Liver (tissue), 9 donors: ENCODE measurements around the gene TMEM245. TPM values are rescaled to one million over a fixed set of nuclear protein-coding genes. Genes with fewer than 3 reads are reported as not detected.

Experiments
- DNase-seq: peaks from one replicate; pipeline ENCODE4 v3.0.0-alpha.2; 2017; ENCODE audit warnings: low spot score
- H3K27ac ChIP-seq, 2 donors: one replicate each; pipeline ENCODE4 v1.7.0; 2013; ENCODE audit warnings: inconsistent platforms in 2 of 2, low read length in 2 of 2, control low read depth in 1 of 2, low read depth in 1 of 2, mild to moderate bottlenecking in 1 of 2
- H3K27me3 ChIP-seq, 4 donors: one replicate each; pipeline versions ENCODE4 v1.6.1 to v1.7.0; 2013; ENCODE audit warnings: low read length in 3 of 4, inconsistent platforms in 1 of 4, mild to moderate bottlenecking in 1 of 4, moderate library complexity in 1 of 4; ENCODE audit not compliant: control insufficient read depth in 4 of 4, insufficient read depth in 4 of 4
- H3K36me3 ChIP-seq, 4 donors: one replicate each; pipeline versions ENCODE4 v1.6.1 to v1.7.0; 2013; ENCODE audit warnings: low read length in 3 of 4, mild to moderate bottlenecking in 3 of 4, low read depth in 1 of 4, moderate library complexity in 1 of 4; ENCODE audit not compliant: control insufficient read depth in 4 of 4, insufficient read depth in 3 of 4
- H3K4me1 ChIP-seq, 4 donors: one replicate each; pipeline versions ENCODE4 v1.6.1 to v1.7.0; 2013; ENCODE audit warnings: low read length in 3 of 4, mild to moderate bottlenecking in 3 of 4, moderate library complexity in 1 of 4; ENCODE audit not compliant: control insufficient read depth in 4 of 4, insufficient read depth in 4 of 4
- H3K4me3 ChIP-seq, 3 donors: one replicate each; pipeline versions ENCODE4 v1.6.1 to v1.7.0; 2013; ENCODE audit warnings: low read length in 3 of 3, control low read depth in 1 of 3, low read depth in 1 of 3, mild to moderate bottlenecking in 1 of 3
- H3K9ac ChIP-seq, 2 donors: one replicate each; pipeline ENCODE4 v1.7.0; 2013; ENCODE audit warnings: low read length in 2 of 2, mild to moderate bottlenecking in 2 of 2, moderate library complexity in 2 of 2, control low read depth in 1 of 2, low read depth in 1 of 2
- H3K9me3 ChIP-seq, 4 donors: one replicate each; pipeline versions ENCODE4 v1.6.1 to v1.7.0; 2013; ENCODE audit warnings: low read length in 3 of 4; ENCODE audit not compliant: control insufficient read depth in 4 of 4
- ATF3 ChIP-seq: IDR thresholded peaks from 2 replicates; pipeline ENCODE4 v1.6.1; 2016; ENCODE audit warnings: antibody characterized with exemption
- CTCF ChIP-seq: fragments of 150-350 bp; IDR thresholded peaks from 2 replicates; pipeline ENCODE4 v1.5.1; 2017; ENCODE audit warnings: improper control_type of control experiment, low read depth, low read length; ENCODE audit not compliant: missing input control
- EGR1 ChIP-seq, 2 donors: IDR thresholded peaks; 2 replicates each; pipeline ENCODE4 v1.6.1; 2016 to 2018; ENCODE audit warnings: antibody characterized with exemption in 2 of 2, low read depth in 2 of 2
- FOXA1 ChIP-seq: IDR thresholded peaks from 2 replicates; pipeline ENCODE4 v1.6.1; 2016; ENCODE audit warnings: antibody characterized with exemption
- FOXA2 ChIP-seq: IDR thresholded peaks from 2 replicates; pipeline ENCODE4 v1.6.1; 2016; ENCODE audit warnings: antibody characterized with exemption
- GABPA ChIP-seq, 2 donors: IDR thresholded peaks in 1 of 2; conservative IDR thresholded peaks in 1 of 2; 2 replicates each; pipeline ENCODE4 v1.6.1; 2016; ENCODE audit warnings: antibody characterized with exemption in 2 of 2, mild to moderate bottlenecking in 1 of 2, moderate library complexity in 1 of 2
- HNF4A ChIP-seq, 2 donors: conservative IDR thresholded peaks; 2 replicates each; pipeline ENCODE4 v1.6.1; 2016; ENCODE audit warnings: antibody characterized with exemption in 2 of 2, mild to moderate bottlenecking in 2 of 2
- HNF4G ChIP-seq: IDR thresholded peaks from 2 replicates; pipeline ENCODE4 v1.6.1; 2016; ENCODE audit warnings: antibody characterized with exemption
- JUND ChIP-seq, 2 donors: IDR thresholded peaks; 2 replicates each; pipeline ENCODE4 v1.6.1; 2016; ENCODE audit warnings: antibody characterized with exemption in 2 of 2
- MAX ChIP-seq: IDR thresholded peaks from 2 replicates; pipeline ENCODE4 v1.6.1; 2016; ENCODE audit warnings: antibody characterized with exemption
- NR2F2 ChIP-seq: IDR thresholded peaks from 2 replicates; pipeline ENCODE4 v1.6.1; 2016; ENCODE audit warnings: antibody characterized with exemption
- RAD21 ChIP-seq, 2 donors: IDR thresholded peaks; 2 replicates each; pipeline ENCODE4 v1.6.1; 2016; ENCODE audit warnings: antibody characterized with exemption in 2 of 2, mild to moderate bottlenecking in 2 of 2
- REST ChIP-seq: IDR thresholded peaks from 2 replicates; pipeline ENCODE4 v1.6.1; 2016; ENCODE audit warnings: antibody characterized with exemption, mild to moderate bottlenecking
- RXRA ChIP-seq, 2 donors: IDR thresholded peaks; 2 replicates each; pipeline ENCODE4 v1.6.1; 2017 to 2018; ENCODE audit warnings: antibody characterized with exemption in 2 of 2, mild to moderate bottlenecking in 1 of 2
- SP1 ChIP-seq: IDR thresholded peaks from 2 replicates; pipeline ENCODE4 v1.6.1; 2018; ENCODE audit warnings: antibody characterized with exemption, mild to moderate bottlenecking
- TAF1 ChIP-seq: conservative IDR thresholded peaks from 2 replicates; pipeline ENCODE4 v1.6.1; 2016; ENCODE audit warnings: antibody characterized with exemption, mild to moderate bottlenecking
- YY1 ChIP-seq: IDR thresholded peaks from 2 replicates; pipeline ENCODE4 v1.6.1; 2016; ENCODE audit warnings: antibody characterized with exemption, mild to moderate bottlenecking
- WGBS: extraction: QIAGEN DNeasy Blood & Tissue Kit; methylation state at CpG from one replicate; pipeline ENCODE4 v1.1.7; 2013; 5-methylcytosine and 5-hydroxymethylcytosine counted together
- polyA plus RNA-seq, 2 donors: library from polyadenylated mRNA; stranded (reverse) in 1 of 2; unstranded in 1 of 2; fragments of 200-250 nt in 1 of 2; fragments of >200 nt in 1 of 2; fragmentation: Nextera tagmentation in 1 of 2; extraction: Ambion mirVana in 1 of 2; gene quantifications; one replicate each; pipeline versions ENCODE4 v1.2.1 to v1.2.3, GENCODE V29; 2013 to 2015
- total RNA-seq, 2 donors: library from RNA; depleted of rRNA; stranded (reverse); fragments of >200 nt; gene quantifications; one replicate each; pipeline ENCODE4 v1.2.3, GENCODE V29; 2014
- TF ChIP-seq, protein P1 (sequence below): IDR thresholded peaks from 2 replicates; pipeline ENCODE4 v1.6.1; 2016; ENCODE audit warnings: antibody characterized with exemption
- donor health status: healthy.
- donor health status: healthy.
- donor health status: healthy.
- donor health status: healthy.
- donor health status: healthy.

TMEM245 gene
- total and polyA plus RNA-seq, 4 donors: 13.7 to 75.3 (median 31.2) TPM

DNA sequence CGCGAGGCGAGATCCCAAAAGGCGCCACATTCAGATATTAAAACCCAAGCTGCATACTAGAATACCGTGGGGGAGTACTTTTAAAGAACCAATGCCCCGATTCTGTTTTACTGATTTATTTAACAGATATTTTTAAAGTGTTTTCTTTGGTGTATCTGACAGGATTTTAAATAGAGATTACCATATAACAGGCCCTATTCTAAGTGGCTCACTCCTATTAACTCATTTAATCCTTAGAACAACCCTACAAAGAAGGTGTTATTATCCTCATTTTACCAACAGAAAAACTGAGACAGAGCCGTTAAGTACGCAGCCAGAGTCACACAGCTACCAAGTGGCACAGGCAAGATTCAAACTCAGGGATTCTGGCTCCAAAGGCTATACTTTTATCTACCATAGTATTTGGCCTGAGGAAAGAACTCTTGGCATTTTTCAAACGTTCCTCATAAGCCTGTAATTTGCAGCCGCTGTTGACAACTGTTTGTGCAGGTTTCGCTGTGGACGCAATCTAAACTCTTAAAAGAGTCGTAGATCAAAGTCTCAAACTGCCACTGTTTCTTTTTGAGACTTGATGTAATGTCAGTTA, 550 bp upstream of the TMEM245 start:
- Histone ChIP-seq H3K4me1 (peaks cover 10 to 36% (median 31%) of the 10 kb centered on the region in 4 donors), H3K36me3 (no peaks in the 10 kb centered on the region), H3K27ac (no peak overlapping the region), H3K27me3 (no peaks in the 10 kb centered on the region), H3K4me3 (no peak overlapping the region), H3K9me3 (no peaks in the 10 kb centered on the region), H3K9ac (peak overlapping the region in 1 of 2 donors; percentile 50)
- WGBS: 34% methylated on average over 13 of the region's 13 CpGs
- no peak for DNase-seq
- TF ChIP-seq NR2F2 (no peak), HNF4G (no peak), MAX (peak; percentile 29), JUND (IDR thresholded peaks at IDR 0.05) (no peak), FOXA2 (no peak)
- TF ChIP-seq, protein P1, sequence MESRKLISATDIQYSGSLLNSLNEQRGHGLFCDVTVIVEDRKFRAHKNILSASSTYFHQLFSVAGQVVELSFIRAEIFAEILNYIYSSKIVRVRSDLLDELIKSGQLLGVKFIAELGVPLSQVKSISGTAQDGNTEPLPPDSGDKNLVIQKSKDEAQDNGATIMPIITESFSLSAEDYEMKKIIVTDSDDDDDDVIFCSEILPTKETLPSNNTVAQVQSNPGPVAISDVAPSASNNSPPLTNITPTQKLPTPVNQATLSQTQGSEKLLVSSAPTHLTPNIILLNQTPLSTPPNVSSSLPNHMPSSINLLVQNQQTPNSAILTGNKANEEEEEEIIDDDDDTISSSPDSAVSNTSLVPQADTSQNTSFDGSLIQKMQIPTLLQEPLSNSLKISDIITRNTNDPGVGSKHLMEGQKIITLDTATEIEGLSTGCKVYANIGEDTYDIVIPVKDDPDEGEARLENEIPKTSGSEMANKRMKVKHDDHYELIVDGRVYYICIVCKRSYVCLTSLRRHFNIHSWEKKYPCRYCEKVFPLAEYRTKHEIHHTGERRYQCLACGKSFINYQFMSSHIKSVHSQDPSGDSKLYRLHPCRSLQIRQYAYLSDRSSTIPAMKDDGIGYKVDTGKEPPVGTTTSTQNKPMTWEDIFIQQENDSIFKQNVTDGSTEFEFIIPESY: peak; percentile 99

DNA sequence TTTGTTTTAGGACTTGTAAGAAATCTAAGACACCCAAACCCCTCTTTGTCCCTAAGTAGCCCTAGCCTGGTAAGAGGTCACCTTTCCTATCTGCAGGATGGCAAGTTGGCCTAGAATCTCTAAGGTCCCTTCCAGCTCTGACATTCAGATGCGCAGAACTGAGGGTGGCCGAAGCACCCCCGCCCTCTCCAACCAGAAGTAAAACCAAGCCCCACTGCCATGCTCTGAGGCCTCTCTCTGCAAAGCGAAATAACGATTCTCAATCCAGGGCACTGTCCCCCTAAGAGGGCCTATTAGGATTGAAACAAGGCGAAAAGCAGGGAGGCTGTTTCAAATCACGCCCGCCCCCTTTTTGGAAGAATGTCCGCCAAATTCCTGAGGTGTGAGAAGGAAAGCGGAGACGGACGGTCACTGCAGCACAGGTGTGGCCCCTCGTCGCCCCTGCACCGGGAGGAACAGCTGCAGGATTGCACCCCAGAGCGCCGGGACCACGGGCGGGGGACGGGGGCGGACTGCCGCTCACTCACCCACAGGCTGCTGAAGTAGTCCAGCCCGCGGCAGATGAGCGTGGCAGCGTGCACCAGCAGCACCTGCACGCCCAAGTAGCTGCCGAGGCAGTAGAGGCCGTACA, 824 bp downstream of the TMEM245 start:
- Histone ChIP-seq H3K27ac (peak overlapping the region; percentile 92 to 93), H3K27me3 (no peaks in the 10 kb centered on the region), H3K9me3 (no peaks in the 10 kb centered on the region), H3K9ac (peak overlapping the region; percentile 68 to 96), H3K36me3 (no peaks in the 10 kb centered on the region), H3K4me1 (peaks cover 11 to 44% (median 37%) of the 10 kb centered on the region in 4 donors), H3K4me3 (peak overlapping the region; percentile 85 to 94 (median 91))
- no peak for TF ChIP-seq NR2F2
- no peak for TF ChIP-seq HNF4A (conservative IDR thresholded peaks at IDR 0.05)
- TF ChIP-seq GABPA (IDR thresholded peaks at IDR 0.05 in 1 of 2, conservative IDR thresholded peaks at IDR 0.05 in 1 of 2): no peak
- TF ChIP-seq SP1: no peak
- no peak for TF ChIP-seq YY1
- TF ChIP-seq, protein P1: no peak
- TF ChIP-seq HNF4G: no peak
- no peak for TF ChIP-seq RXRA (IDR thresholded peaks at IDR 0.05)
- no peak for TF ChIP-seq TAF1
- TF ChIP-seq CTCF: no peak
- no peak for TF ChIP-seq REST
- TF ChIP-seq ATF3: no peak
- no peak for TF ChIP-seq RAD21 (IDR thresholded peaks at IDR 0.05)
- no peak for TF ChIP-seq FOXA2
- no peak for TF ChIP-seq MAX
- no peak for TF ChIP-seq FOXA1
- TF ChIP-seq EGR1 (IDR thresholded peaks at IDR 0.05; ENCODE audit: low read depth in 2 of 2): no peak
- TF ChIP-seq JUND (IDR thresholded peaks at IDR 0.05): no peak
- DNase-seq: peak; percentile 50
- under 1% methylated on average over 29 of the region's 29 CpGs for WGBS
